Right atrium auricular region (tissue), 2 donors: Measurements from ENCODE around the gene NSUN6. TPM values are rescaled to one million over a fixed set of nuclear protein-coding genes. Genes with fewer than 3 reads are reported as not detected.

Experiments used
- DNase-seq: peaks from one replicate; pipeline ENCODE4 v3.0.0-alpha.2; 2019; ENCODE audit warnings: low spot score
- H3K27ac ChIP-seq, 2 donors: fragments of 200-600 bp; sonication (generic); 1 replicate in 1 of 2; 2 replicates in 1 of 2; pipeline ENCODE4 v1.5.1; 2016 to 2019
- H3K27me3 ChIP-seq, 2 donors: fragments of 200-600 bp; sonication (generic); one replicate each; pipeline versions ENCODE4 v1.5.1 to v1.6.0; 2017 to 2019
- H3K36me3 ChIP-seq: fragments of 200-600 bp; sonication (generic); one replicate; pipeline ENCODE4 v1.5.1; 2016
- H3K4me1 ChIP-seq, 2 donors: fragments of 200-600 bp; sonication (generic); one replicate each; pipeline versions ENCODE4 v1.5.1 to v1.6.0; 2017 to 2019
- H3K4me3 ChIP-seq, 2 donors: fragments of 200-600 bp; sonication (generic); 1 replicate in 1 of 2; 2 replicates in 1 of 2; pipeline ENCODE4 v1.5.1; 2017 to 2019; ENCODE audit warnings: mild to moderate bottlenecking in 1 of 2, moderate library complexity in 1 of 2
- H3K9me3 ChIP-seq, 2 donors: fragments of 200-600 bp; sonication (generic); one replicate each; pipeline ENCODE4 v1.5.1; 2019
- CTCF ChIP-seq, 2 donors: fragments of 200-600 bp; sonication (generic); IDR thresholded peaks; one replicate each; pipeline ENCODE4 v1.5.1; 2019; ENCODE audit warnings: antibody characterized with exemption in 2 of 2
- total RNA-seq, 2 donors: library from RNA; depleted of rRNA; stranded (reverse); fragments of >200 nt; gene quantifications; one replicate each; pipeline ENCODE4 v1.1.0, GENCODE V29; 2016

Gene NSUN6
- total RNA-seq, 2 donors from 2014 or later, result 5.3 to 8.8 TPM

GRCh38 chr10:18542832-18543231, 108.6 kb downstream of the NSUN6 start:
- no peak overlapping the region for H3K4me3 ChIP-seq
- peaks cover 31% of the 10 kb centered on the region for H3K36me3 ChIP-seq
- no peaks in the 10 kb centered on the region for H3K9me3 ChIP-seq
- no peak for DNase-seq
- H3K4me1 ChIP-seq, result no peaks in the 10 kb centered on the region
- no peak overlapping the region for H3K27ac ChIP-seq
- no peak for TF ChIP-seq CTCF (IDR thresholded peaks at IDR 0.05)
- H3K27me3 ChIP-seq, result no peaks in the 10 kb centered on the region

- H3K27ac ChIP-seq, result no peak overlapping the region
- H3K36me3 ChIP-seq, result peaks cover 41% of the 10 kb centered on the region
- TF ChIP-seq CTCF (IDR thresholded peaks at IDR 0.05), result no peak
- H3K4me1 ChIP-seq, result no peaks in the 10 kb centered on the region
- H3K4me3 ChIP-seq, result no peak overlapping the region
- H3K27me3 ChIP-seq, result no peaks in the 10 kb centered on the region
- no peak for DNase-seq
- no peaks in the 10 kb centered on the region for H3K9me3 ChIP-seq
Observed at GRCh38 chr10:18540195-18540594, 111.2 kb downstream of the NSUN6 start.

- no peak for TF ChIP-seq CTCF (IDR thresholded peaks at IDR 0.05)
- Histone ChIP-seq H3K4me1 (no peaks in the 10 kb centered on the region), H3K27ac (no peak overlapping the region), H3K4me3 (no peak overlapping the region), H3K27me3 (no peaks in the 10 kb centered on the region), H3K36me3 (peaks cover 41% of the 10 kb centered on the region), H3K9me3 (no peaks in the 10 kb centered on the region)
- no peak for DNase-seq
Observed at GRCh38 chr10:18539335-18539734, 112.1 kb downstream of the NSUN6 start.

GRCh38 chr10:18533896-18534295, 117.5 kb downstream of the NSUN6 start:
- H3K36me3 ChIP-seq, result peaks cover 15% of the 10 kb centered on the region
- no peak for DNase-seq
- no peaks in the 10 kb centered on the region for H3K27me3 ChIP-seq
- H3K27ac ChIP-seq, result no peak overlapping the region
- H3K4me3 ChIP-seq, result no peak overlapping the region
- no peak for TF ChIP-seq CTCF (IDR thresholded peaks at IDR 0.05)
- no peaks in the 10 kb centered on the region for H3K4me1 ChIP-seq
- H3K9me3 ChIP-seq, result no peaks in the 10 kb centered on the region

- Histone ChIP-seq H3K4me1 (no peaks in the 10 kb centered on the region), H3K4me3 (no peak overlapping the region), H3K36me3 (peaks cover 10% of the 10 kb centered on the region), H3K9me3 (no peaks in the 10 kb centered on the region), H3K27me3 (no peaks in the 10 kb centered on the region), H3K27ac (no peak overlapping the region)
- TF ChIP-seq CTCF (IDR thresholded peaks at IDR 0.05), result no peak
- DNase-seq, result no peak
Observed at GRCh38 chr10:18532881-18533535, 118.4 kb downstream of the NSUN6 start.

- Histone ChIP-seq H3K4me1 (peaks cover 0 to 13% of the 10 kb centered on the region in 2 donors), H3K27ac (no peak overlapping the region), H3K36me3 (no peaks in the 10 kb centered on the region)
Observed at GRCh38 chr10:18528292-18528691, 123.1 kb downstream of the NSUN6 start.

More at GRCh38 chr10:18528292-18528691, 123.1 kb downstream of the NSUN6 start:
- no peak overlapping the region for H3K4me3 ChIP-seq
- DNase-seq, result no peak
- no peaks in the 10 kb centered on the region for H3K9me3 ChIP-seq
- no peaks in the 10 kb centered on the region for H3K27me3 ChIP-seq
- no peak for TF ChIP-seq CTCF (IDR thresholded peaks at IDR 0.05)
